Nephron progenitor cell (in vitro differentiated cells): ENCODE data around the gene HIPK2.

Experiments used
- DNase-seq: peaks from one replicate; pipeline ENCODE4 v3.0.0; 2021
- H3K27ac Mint-ChIP-seq: 2 replicates; pipeline ENCODE4 v1.8.0; 2021; ENCODE audit warnings: mild to moderate bottlenecking, moderate library complexity, mixed read lengths
- H3K27me3 Mint-ChIP-seq: 2 replicates; pipeline ENCODE4 v1.8.0; 2021; ENCODE audit warnings: mild to moderate bottlenecking, low read depth, mixed read lengths; ENCODE audit not compliant: poor library complexity
- H3K36me3 Mint-ChIP-seq: 2 replicates; pipeline ENCODE4 v1.8.0; 2021; ENCODE audit warnings: low read depth, mixed read lengths
- H3K4me1 Mint-ChIP-seq: 2 replicates; pipeline ENCODE4 v1.8.0; 2021; ENCODE audit warnings: mixed read lengths
- H3K4me3 Mint-ChIP-seq: 2 replicates; pipeline ENCODE4 v1.8.0; 2021; ENCODE audit warnings: mild to moderate bottlenecking, moderate library complexity, mixed read lengths
- H3K9me3 Mint-ChIP-seq: 2 replicates; pipeline ENCODE4 v1.8.0; 2021; ENCODE audit warnings: mild to moderate bottlenecking, moderate library complexity, mixed read lengths
- CTCF ChIP-seq: fragments of 200-600 bp; sonication (generic); IDR thresholded peaks from 2 replicates; pipeline ENCODE4 v1.5.0; 2021; ENCODE audit warnings: antibody characterized with exemption

The HIPK2 gene

DNA sequence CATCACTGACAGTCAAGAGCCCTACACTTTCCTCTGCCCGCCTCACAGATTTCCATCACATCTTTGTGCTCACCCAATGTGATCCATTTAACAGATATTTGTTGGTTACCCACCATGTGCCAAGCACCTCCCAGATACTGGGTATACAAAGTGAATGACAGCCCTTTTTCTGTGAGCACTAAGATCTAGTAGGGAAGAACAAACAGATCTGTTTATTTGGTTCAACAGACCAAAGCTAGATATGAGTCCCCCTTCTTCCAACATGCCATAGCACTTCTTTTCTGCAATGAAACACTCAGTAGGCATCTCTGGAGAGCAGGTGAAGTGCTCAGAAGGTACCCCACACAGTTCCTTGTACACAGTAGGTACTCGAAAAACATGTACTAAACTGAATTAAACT lies 101.4 kb downstream of the HIPK2 start:
- H3K36me3 Mint-ChIP-seq, result peaks cover 36% of the 10 kb centered on the region
- DNase-seq, result no peak
- H3K27ac Mint-ChIP-seq, result no peak overlapping the region
- H3K4me1 Mint-ChIP-seq, result peaks cover 37% of the 10 kb centered on the region
- no peak for TF ChIP-seq CTCF
- peaks cover 21% of the 10 kb centered on the region for H3K9me3 Mint-ChIP-seq
- H3K4me3 Mint-ChIP-seq, result no peak overlapping the region
- H3K27me3 Mint-ChIP-seq, result peaks cover 6% of the 10 kb centered on the region

GRCh38 chr7:139675127-139676125 lies 102.4 kb downstream of the HIPK2 start:
- Mint-ChIP-seq H3K36me3 (peaks cover 35% of the 10 kb centered on the region), H3K27me3 (peaks cover 6% of the 10 kb centered on the region), H3K9me3 (peaks cover 21% of the 10 kb centered on the region), H3K4me1 (peaks cover 27% of the 10 kb centered on the region), H3K4me3 (no peak overlapping the region), H3K27ac (no peak overlapping the region)
- no peak for DNase-seq
- no peak for TF ChIP-seq CTCF

- Mint-ChIP-seq H3K27ac (no peak overlapping the region), H3K4me1 (peaks cover 20% of the 10 kb centered on the region), H3K36me3 (peaks cover 30% of the 10 kb centered on the region)
Measured at GRCh38 chr7:139674752-139675126, 103.1 kb downstream of the HIPK2 start.

DNA sequence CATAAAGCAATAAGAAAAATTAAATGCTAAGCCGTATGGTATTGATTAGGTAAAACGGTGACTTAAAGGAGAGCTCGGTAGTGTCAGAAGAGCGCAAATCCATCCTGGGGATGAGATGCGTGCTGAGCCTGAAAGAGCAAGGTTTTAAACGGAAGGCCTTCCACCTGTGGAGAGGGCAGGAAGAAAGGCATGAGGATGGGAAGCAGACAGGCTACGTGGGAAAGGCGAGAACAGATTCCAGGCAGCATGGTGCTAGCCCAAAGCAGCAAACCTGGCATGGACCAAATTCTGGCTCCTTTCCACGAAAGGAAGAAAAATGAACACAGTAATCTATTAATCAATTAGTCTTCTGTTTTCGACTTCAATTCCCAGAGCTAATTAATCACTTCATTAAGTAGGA lies 103.5 kb downstream of the HIPK2 start:
- H3K9me3 Mint-ChIP-seq, result peaks cover 21% of the 10 kb centered on the region
- H3K36me3 Mint-ChIP-seq, result peaks cover 28% of the 10 kb centered on the region
- no peak overlapping the region for H3K4me3 Mint-ChIP-seq
- H3K27me3 Mint-ChIP-seq, result peaks cover 6% of the 10 kb centered on the region
- DNase-seq, result no peak
- H3K27ac Mint-ChIP-seq, result peak overlapping the region; percentile 63
- no peak for TF ChIP-seq CTCF
- H3K4me1 Mint-ChIP-seq, result peaks cover 17% of the 10 kb centered on the region

More at GRCh38 chr7:139674752-139675126, 103.1 kb downstream of the HIPK2 start:
- H3K4me3 Mint-ChIP-seq, result no peak overlapping the region
- peaks cover 6% of the 10 kb centered on the region for H3K27me3 Mint-ChIP-seq
- peaks cover 21% of the 10 kb centered on the region for H3K9me3 Mint-ChIP-seq
- DNase-seq, result no peak
- TF ChIP-seq CTCF, result no peak

DNA sequence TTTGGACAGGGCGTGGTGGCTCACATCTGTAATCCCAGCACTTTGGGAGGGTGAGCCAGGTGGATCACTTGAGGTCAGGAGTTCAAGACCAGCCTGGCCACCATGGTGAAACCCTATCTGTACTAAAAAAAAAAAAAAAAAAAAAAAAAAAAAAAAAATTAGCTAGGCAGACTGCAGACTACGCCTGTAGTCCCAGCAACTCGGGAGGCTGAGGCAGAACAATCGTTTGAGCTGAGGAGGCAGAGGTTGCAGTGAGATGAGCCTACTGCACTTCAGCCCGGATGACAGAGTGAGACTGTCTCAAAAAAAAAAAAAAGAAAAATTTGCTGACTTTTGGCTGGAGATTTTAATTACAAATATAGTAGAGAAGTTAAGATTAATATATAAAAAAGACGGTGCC lies 104.0 kb downstream of the HIPK2 start:
- TF ChIP-seq CTCF, result no peak
- no peak for DNase-seq
- Mint-ChIP-seq H3K36me3 (peaks cover 28% of the 10 kb centered on the region), H3K9me3 (peaks cover 15% of the 10 kb centered on the region), H3K27ac (peak overlapping the region; percentile 63), H3K27me3 (peaks cover 5% of the 10 kb centered on the region), H3K4me3 (no peak overlapping the region), H3K4me1 (peaks cover 19% of the 10 kb centered on the region)

DNA sequence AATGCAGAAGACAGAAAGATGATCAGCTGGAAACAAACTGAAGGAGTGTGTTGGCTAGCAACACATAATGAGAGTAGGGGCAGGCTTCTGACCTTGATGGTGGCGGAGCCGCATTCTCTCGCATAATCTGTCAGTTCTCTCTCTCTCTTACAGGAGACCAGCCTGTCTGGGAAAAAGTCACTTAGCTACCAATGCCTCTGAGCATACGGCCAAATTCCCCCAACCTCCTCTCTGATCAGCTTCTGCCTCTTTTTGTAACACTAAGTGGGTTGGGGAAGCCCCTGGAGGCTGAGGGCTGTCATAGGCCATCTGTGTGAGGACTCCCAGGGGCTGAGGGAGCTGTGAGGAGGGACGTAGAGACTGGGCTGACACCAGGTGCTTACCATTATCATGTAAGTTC lies 104.6 kb downstream of the HIPK2 start:
- no peak for TF ChIP-seq CTCF
- peaks cover 4% of the 10 kb centered on the region for H3K27me3 Mint-ChIP-seq
- peak overlapping the region; percentile 38 for H3K27ac Mint-ChIP-seq
- H3K9me3 Mint-ChIP-seq, result peaks cover 10% of the 10 kb centered on the region
- peaks cover 19% of the 10 kb centered on the region for H3K4me1 Mint-ChIP-seq
- DNase-seq, result no peak
- no peak overlapping the region for H3K4me3 Mint-ChIP-seq
- peaks cover 25% of the 10 kb centered on the region for H3K36me3 Mint-ChIP-seq
